HG03095 (cell line): ENCODE data around the gene AADACL2.
"Not testable (repeated sequence)": the region's sequence is repeated elsewhere in the genome, so short reads cannot be mapped to it uniquely, and the experiment has no call there.

ENCODE experiments used
- ATAC-seq: cut with Tn5 transposase; IDR thresholded peaks from one replicate; pipeline ENCODE4 v1.9.1; 2021; ENCODE audit warnings: moderate library complexity; ENCODE audit not compliant: unreplicated experiment

The AADACL2 gene

GRCh38 chr3:151764699-151765098 lies 31.0 kb downstream of the AADACL2 start:
- ATAC-seq = not testable (repeated sequence)

DNA sequence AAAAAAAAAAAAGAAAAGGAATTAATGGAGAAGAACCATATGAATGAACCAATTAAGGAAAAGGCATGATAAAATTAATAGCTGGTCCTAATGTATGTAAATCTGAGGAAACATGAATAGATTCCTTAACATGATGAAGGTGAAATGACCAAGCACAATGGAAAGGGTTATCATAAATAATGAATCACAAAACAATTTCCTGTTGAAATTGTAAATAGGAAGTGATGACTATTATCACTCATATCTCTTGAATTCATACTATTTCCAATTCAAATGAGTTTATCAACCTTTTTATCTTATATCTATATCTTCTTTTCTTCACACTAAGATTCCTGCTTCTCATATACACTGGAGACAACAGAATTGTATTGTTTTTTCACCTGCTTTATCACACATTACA lies 32.0 kb downstream of the AADACL2 start:
- ATAC-seq = no peak

- no peak for ATAC-seq
These were observed 32.7 kb downstream of the AADACL2 start for GRCh38 chr3:151766454-151766853.

DNA sequence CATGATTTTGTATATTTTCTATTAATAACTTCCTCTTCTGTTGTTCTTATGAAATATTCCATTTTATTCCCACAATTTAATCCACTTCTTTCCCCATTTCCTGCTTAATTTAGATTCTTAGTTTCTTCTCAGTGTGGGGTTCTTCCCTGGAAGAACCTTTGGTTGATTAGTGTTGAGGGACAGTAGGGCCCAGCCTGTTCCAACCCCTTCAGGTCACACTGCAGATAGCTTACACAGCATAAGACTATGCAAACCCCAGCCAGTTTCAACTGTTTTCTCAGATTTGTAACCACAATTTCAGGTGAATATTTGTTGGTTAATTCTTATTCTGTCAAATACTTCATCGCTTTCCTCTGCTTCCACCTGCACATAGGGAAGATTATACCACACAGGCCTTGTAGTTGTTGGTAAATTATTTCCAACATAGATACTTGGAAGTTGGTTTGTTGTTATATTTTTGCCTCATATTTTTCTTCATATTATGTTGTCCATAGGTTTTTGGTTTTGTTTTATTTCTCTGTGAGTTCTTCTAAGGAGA lies 34.7 kb downstream of the AADACL2 start:
- no peak for ATAC-seq

DNA sequence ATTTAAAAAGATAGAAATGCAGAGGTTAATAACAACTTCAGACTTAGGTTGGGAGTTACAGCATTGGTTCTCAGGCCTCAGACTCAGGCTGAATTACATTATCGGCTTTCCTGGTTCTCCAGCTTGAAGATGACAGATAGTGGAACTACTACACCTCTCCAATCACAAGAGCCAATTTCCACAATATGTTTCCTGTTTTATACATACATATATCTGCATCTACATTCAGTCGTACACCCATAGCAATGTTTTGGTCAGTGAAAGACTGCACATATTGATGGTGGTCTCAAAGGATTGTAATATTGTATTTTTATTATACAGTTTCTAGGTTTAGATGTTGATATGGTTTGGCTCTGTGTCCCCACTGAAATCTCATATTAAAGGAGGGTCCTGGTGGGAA lies 35.4 kb downstream of the AADACL2 start:
- ATAC-seq = no peak

DNA sequence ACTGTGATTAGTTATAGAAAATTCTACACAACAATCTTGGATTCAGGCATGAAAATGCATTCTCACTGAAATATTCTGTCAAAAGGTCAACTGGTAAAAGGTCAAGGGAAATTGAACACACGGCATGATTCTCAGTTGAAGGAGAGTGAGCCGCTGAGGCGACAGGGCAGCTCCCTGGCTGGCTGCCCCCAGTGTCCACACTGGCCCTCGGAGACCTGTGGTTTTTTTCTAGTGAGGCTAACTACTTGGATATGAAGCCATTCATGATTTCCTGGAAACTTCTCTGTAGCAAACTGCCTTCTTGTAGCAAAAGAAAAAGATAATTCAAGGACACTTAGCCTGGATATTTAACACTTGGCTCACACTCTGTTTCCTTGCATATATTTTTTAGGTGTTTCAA lies 37.2 kb downstream of the AADACL2 start:
- ATAC-seq = no peak

DNA sequence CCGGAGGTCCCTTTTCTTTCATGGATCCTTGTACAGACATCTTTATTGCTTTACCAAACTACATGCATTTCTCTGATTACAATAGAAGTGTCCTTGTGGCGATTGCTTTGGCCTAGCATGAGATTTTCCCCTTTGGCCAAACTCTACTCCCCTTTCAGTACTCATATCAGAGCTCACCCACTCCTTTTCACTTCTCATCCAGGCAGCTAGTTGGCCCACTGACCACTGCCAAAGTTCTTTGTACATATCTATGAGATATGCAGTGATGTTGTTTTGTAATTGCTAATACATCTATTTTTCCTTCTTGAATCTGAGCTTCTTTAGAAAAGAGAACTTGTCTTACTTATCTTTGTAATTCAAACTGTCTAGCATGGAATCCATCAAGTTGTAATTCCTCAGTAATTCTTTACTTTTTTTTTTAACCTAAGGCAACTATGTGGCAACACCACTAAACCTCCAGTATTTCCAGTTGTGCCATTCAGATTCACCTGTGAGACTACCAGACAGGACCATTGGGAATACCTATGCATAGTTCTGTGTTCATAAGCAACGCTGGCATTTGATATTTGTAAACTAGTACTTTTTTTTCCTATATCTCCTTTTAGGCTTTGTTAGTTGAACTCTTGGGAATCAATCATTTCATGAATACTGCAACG lies 39.2 kb downstream of the AADACL2 start:
- ATAC-seq = no peak

DNA sequence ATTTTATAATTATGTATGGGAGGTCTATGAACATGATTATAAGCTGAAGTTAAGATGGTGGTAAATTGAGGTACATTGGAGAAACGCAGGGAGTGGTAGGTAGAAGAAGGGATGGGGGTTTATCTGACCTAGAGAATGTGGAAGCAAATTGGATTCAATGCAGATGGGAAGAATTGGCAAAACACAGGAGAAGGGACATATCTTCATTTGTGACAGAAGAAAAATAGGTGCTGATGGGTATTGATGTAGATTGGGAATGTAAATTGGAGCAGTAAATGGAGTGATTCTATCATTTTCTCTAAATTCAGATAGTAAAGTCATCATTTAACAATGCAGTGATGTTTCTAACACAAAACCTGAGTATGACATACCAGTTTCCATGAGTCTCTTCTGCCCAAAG lies 40.5 kb downstream of the AADACL2 start:
- ATAC-seq = no peak

DNA sequence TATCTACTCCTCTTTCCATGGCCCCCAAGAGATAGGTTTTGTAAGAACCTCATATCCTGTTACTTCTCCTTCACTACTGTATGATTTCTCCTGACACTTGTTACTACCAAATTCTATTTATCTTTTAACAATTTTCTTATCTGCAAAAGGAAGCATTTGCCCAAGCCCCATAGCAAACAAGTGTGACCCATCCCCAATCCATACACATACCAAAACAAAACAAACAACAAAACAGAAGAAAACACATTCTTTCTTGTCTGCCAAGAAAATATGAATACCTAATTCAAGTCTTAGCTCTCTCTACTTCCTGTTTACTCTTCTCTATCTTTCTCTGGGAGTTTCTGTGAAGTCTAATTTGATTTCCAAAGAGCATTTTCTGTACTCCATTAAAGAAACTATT lies 41.2 kb downstream of the AADACL2 start:
- ATAC-seq = no peak

GRCh38 chr3:151775314-151776258 lies 41.9 kb downstream of the AADACL2 start:
- ATAC-seq = no peak

- no peak for ATAC-seq
These were observed 42.6 kb downstream of the AADACL2 start for GRCh38 chr3:151776259-151776740.

DNA sequence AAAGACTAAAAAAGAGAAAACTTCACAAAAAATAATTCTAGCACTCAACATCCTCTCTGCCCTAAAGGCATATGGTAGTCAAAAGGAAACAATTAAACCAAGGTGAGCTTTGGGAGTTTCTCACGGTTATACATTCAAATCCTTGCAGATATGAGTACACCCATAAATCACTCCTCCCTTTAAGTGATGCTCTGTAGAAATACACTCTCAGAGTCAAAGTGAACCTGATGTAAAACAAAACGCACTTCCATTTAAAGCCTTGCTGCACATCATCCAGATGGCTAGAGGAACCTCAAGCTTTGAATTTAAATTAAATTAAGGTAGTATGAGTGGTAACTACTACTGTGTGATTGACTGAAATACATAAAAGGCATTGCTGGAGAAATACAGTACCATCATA lies 44.2 kb downstream of the AADACL2 start:
- ATAC-seq = no peak

DNA sequence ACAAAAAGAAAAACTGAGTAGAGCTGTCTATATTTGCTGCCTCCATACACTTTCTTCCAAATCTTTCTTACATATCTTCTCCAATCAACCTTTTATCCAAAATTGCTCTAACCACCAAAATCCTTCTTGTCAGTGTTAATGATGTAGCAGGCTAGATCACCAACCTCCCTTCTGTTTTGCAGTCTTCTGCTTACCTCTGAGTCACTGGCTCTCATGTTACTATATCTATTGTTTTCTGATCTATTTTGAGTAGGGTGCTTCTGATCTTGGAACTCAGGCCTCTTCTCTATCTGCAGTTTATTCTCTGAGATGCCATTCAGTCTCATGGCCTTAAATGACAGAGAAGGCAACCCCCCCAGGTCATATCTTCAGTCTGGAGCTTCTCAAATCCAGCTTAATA lies 53.9 kb downstream of the AADACL2 start:
- no peak for ATAC-seq

GRCh38 chr3:151788401-151788800 lies 54.7 kb downstream of the AADACL2 start:
- no peak for ATAC-seq

- ATAC-seq = no peak
These were observed 56.2 kb downstream of the AADACL2 start for GRCh38 chr3:151789853-151790463.

DNA sequence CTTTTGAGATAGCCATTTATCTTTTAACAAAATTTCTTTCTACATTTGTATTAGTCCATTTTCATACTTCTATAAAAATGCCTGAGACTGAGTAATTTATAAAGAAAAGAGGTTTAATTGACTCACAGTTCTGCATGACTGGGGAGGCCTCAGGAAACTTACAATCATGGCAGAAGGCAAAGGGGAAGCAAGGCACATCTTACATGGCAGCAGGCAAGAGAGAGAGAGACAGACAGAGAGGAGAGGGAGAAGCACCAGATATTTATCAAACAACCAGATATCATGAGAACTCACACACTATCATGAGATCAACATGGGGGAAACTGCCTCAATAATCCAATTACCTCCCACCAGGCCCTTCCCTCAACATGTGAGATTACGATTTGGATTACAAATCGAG lies 57.0 kb downstream of the AADACL2 start:
- ATAC-seq = not testable (repeated sequence)

GRCh38 chr3:151792411-151792810 lies 58.7 kb downstream of the AADACL2 start:
- ATAC-seq = no peak

DNA sequence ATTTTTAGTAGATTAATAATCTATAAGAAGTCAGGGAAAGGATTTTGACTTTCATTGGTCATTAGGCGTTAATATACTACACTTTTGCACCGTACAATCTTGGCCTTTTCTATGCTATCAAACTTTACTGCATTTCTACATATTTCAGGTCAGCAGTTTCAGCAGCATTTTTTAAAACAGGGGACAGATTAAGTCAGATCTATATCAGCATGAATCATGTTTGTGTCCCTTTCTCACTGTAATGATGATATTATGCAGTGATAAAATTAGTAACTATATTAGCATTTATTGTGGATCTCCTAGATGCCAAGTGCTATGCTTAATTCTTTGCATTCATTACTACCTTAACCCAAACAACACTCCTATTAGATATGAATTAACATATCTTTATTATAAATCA lies 59.9 kb downstream of the AADACL2 start:
- ATAC-seq = no peak

GRCh38 chr3:151794080-151794479 lies 60.4 kb downstream of the AADACL2 start:
- ATAC-seq = no peak

DNA sequence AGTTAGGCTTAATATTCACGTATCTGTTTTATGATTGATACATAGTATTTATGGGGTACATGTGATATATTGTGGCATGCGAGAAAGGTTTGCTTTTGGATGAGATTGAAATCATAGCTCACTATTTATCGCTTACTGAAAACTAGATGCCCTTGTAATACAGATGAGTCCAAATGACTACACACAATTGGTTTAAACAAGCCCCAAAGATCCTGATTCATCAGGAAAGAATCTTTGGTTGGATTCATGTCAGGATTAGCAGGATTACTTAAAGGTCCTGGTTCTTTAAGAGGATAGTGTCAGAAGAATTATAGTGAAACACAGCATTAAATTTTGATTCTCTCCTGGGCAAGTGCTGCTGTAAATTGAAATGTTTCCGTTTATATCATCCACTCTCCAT lies 61.5 kb downstream of the AADACL2 start:
- ATAC-seq = no peak

DNA sequence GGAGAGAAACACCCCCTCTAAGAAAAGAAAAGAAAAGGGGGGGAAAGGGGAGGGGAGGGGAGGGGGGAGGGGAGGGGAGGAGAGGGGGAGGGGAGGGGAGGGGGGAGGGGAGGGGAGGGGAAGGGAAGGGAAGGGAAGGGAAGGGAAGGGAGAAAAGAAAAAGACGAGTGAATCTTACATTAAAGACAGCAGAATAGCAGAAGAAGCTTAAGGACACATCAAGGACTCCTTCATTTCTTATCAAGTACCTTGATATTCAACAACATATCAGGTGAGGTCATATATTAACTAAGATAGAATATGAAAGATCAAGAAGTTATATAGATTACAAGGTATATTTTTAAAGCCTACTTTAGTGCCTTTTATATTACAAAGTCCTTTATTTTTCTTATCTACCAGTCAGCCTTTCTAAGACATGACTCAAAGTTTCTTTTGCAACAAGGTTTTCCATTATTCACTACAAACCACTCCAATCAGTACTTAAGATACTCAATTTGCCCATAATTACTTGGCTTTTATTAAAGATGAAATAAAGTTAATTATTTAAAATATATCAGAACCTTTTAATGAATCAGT lies 62.5 kb downstream of the AADACL2 start:
- ATAC-seq = no peak
